Measurements from ENCODE around the gene CLEC10A. TPM values are rescaled to one million over a fixed set of nuclear protein-coding genes. Genes with fewer than 3 reads are reported as not detected.
"Not testable (repeated sequence)": the region's sequence is repeated elsewhere in the genome, so short reads cannot be mapped to it uniquely, and the experiment has no call there.

CLEC10A gene
- 1 to 10 TPM in 2 of 4 donors, under 1 TPM in 2; 0.46 to 5.4 (median 1.9) TPM for total RNA-seq

DNA sequence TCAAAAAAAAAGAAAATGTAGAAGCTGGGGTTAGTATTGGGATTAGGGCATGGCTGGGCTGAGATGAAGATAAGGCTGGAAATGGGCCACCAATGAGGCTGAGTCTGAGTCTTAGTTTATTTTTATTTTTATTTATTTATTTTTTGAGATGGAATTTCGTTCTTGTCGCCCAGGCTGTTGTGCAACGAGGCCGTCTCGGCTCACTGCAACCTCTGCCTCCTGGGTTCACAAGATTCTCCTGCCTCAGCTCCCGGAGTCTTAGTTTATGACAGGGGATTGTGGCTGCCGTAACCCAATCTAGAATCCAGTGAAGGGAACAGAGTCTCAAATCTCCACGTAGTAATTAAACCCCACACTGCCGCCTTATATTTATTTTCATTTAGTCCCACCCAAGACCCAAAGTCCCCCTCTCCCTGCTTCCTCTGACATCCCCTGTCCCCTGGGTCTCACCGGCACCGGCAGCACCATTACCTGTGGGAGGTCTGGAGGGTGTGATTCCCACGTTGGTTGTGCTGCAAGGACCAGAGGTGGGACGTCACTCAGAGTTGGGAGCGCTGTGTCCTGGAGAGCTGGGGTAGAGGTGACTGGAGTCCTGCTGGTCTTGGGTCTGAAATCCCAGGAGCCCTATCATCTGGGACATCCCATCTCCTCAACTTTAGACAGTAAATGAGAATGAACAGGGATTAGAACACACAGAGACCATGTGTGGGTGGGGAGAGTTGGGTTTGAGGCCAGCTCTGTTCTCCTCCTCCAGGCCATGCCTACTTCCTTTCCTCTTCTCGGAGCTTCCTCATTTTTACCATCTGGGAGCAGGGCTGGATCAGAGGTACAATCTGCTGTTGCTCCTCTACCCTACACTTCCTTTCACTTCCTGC is at the start of gene CLEC10A:
CLEC10A (minus strand) TSS at position 671 of the 875 bp plus-strand sequence. CDS start 1,439 bp downstream, outside the sequence.
- WGBS, 2 donors, result 64 to 68% methylated on average over 15 of the region's 15 CpGs
- no peak within 1 kb of the TSS for H3K4me3 ChIP-seq (ENCODE audit: low read depth, poor library complexity, severe bottlenecking)
- intact Hi-C loops (cut with DNase I; ENCODE audit: low total_unique reads), result no loop called here
- peak in 1 of 2 donors; percentile 61 for DNase-seq (ENCODE audit: low spot score in 2 of 2)
- TF ChIP-seq POLR2A (IDR thresholded peaks at IDR 0.05) (no peak), CTCF (IDR thresholded peaks at IDR 0.05) (no peak)

DNA sequence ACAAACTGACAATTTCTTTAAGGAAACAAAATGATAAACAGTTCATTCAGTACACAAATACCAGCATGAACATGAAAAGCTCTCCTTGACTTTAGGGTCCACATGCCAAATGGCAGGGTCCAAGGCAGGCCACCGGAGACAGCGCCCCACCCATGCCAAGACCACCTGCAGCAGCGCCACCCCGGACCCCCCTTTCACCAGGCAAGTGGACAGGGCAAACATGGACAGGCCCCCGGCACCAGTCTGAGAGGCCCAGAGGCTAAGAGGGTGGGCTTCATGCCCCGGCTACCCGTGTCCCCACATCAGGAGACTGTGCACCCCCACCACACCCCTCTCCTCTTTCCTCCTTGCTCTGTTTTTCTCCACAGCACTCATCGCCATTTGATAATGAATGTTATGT is 49.3 kb upstream of the CLEC10A start:
- intact Hi-C loops (cut with DNase I; ENCODE audit: low total_unique reads), result no loop called here
- DNase-seq (ENCODE audit: low spot score in 2 of 2), result no peak
- TF ChIP-seq CTCF (IDR thresholded peaks at IDR 0.05) (no peak), POLR2A (IDR thresholded peaks at IDR 0.05) (no peak)
- WGBS, 2 donors, result 83 to 88% methylated on average over 8 of the region's 8 CpGs
- no peak overlapping the region for H3K4me3 ChIP-seq (ENCODE audit: low read depth, poor library complexity, severe bottlenecking)

GRCh38 chr17:7128160-7128559 is 48.1 kb upstream of the CLEC10A start:
- no peak for DNase-seq (ENCODE audit: low spot score in 2 of 2)
- H3K4me3 ChIP-seq (ENCODE audit: low read depth, poor library complexity, severe bottlenecking), result no peak overlapping the region
- intact Hi-C loops (cut with DNase I; ENCODE audit: low total_unique reads), result no loop called here
- TF ChIP-seq CTCF (IDR thresholded peaks at IDR 0.05) (no peak), POLR2A (IDR thresholded peaks at IDR 0.05) (no peak)
- WGBS, 2 donors, result 51 to 71% methylated on average over 5 of the region's 5 CpGs

GRCh38 chr17:7127501-7127900 is 47.5 kb upstream of the CLEC10A start:
- intact Hi-C loops (cut with DNase I; ENCODE audit: low total_unique reads); DNase-seq (ENCODE audit: low spot score in 2 of 2); H3K4me3 ChIP-seq (ENCODE audit: low read depth, poor library complexity, severe bottlenecking): not testable (repeated sequence)
- 94 to 97% methylated on average over 5 of the region's 5 CpGs for WGBS, 2 donors

- intact Hi-C loops (cut with DNase I; ENCODE audit: low total_unique reads); DNase-seq (ENCODE audit: low spot score in 2 of 2); H3K4me3 ChIP-seq (ENCODE audit: low read depth, poor library complexity, severe bottlenecking): not testable (repeated sequence)
- 75 to 77% methylated on average over 12 of the region's 12 CpGs for WGBS, 2 donors
These were observed 46.3 kb upstream of the CLEC10A start for GRCh38 chr17:7126386-7126785.

- WGBS, 2 donors, result 83 to 85% methylated on average over 5 of the region's 5 CpGs
- intact Hi-C loops (cut with DNase I; ENCODE audit: low total_unique reads), result no loop called here
These were observed 44.9 kb upstream of the CLEC10A start for GRCh38 chr17:7124923-7125322.

More at GRCh38 chr17:7124923-7125322, 44.9 kb upstream of the CLEC10A start:
- TF ChIP-seq POLR2A (IDR thresholded peaks at IDR 0.05), result no peak
- no peak for TF ChIP-seq CTCF (IDR thresholded peaks at IDR 0.05)
- DNase-seq (ENCODE audit: low spot score in 2 of 2), result no peak
- H3K4me3 ChIP-seq (ENCODE audit: low read depth, poor library complexity, severe bottlenecking), result no peak overlapping the region
